K562 (cell line): ENCODE data around the gene SGSM2. TPM values are rescaled to one million over a fixed set of nuclear protein-coding genes. Genes with fewer than 3 reads are reported as not detected.

Experiments
- ATAC-seq: fragments of 200-7000 bp; cut with Tn5 transposase; 3 replicates; pipeline ENCODE4 v1.9.1; 2020; ENCODE audit warnings: moderate library complexity
- BruUV-seq: library from RNA; stranded (reverse); fragments of 400-500 nt; replicated peaks from 2 replicates; lab custom pipeline; 2021; lab: Mats Ljungman, UMichigan
- CTCF ChIA-PET: fragments of 300-600 bp; formaldehyde crosslinking; extraction: SDS; loops from one replicate; lab custom pipeline; 2021; ENCODE audit warnings: low intra/inter-chr PET ratio; lab: Yijun Ruan, JAX
- POLR2A ChIA-PET: fragments of 300-600, 350-650 bp; sonication (Branson Sonifier 250); formaldehyde crosslinking; extraction: SDS; loops from one replicate; lab custom pipeline; 2021; ENCODE audit warnings: antibody characterized with exemption, inconsistent platforms; lab: Yijun Ruan, JAX
- DNase-seq, 4 experiments: peaks; one replicate each; pipeline versions ENCODE4 v3.0.0 to v3.0.0-alpha.2; 2011 to 2018; ENCODE audit warnings: low spot score in 3 of 4, mixed read lengths in 3 of 4; ENCODE audit errors: extremely low read depth in 1 of 4
- FAIRE-seq: peaks from 2 replicates; lab custom pipeline; 2011; peaks lifted over from hg19 to GRCh38; lab: Jason Lieb, UNC
- H2AFZ ChIP-seq: 2 replicates; pipeline ENCODE4 v1.6.0; 2011; ENCODE audit warnings: low read depth, low read length, control low read depth, inconsistent platforms
- H3K27ac ChIP-seq: fragments of 200-600 bp; 3 replicates; pipeline ENCODE4 v1.8.0; 2011; ENCODE audit warnings: low read depth, mild to moderate bottlenecking, control low read depth, inconsistent platforms, low read length, moderate library complexity, mixed read lengths; ENCODE audit errors: extremely low read depth
- H3K27me3 ChIP-seq, 2 experiments: fragments of 300-600 bp in 1 of 2; 2 replicates in 1 of 2; 3 replicates in 1 of 2; pipeline versions ENCODE4 v1.6.0 to v1.8.0; 2011; ENCODE audit warnings: inconsistent platforms in 2 of 2, low read length in 2 of 2, mild to moderate bottlenecking in 1 of 2, mixed read lengths in 1 of 2, moderate library complexity in 1 of 2; ENCODE audit not compliant: control insufficient read depth in 2 of 2, insufficient read depth in 2 of 2
- H3K36me3 ChIP-seq: fragments of 300-600 bp; 3 replicates; pipeline ENCODE4 v1.8.0; 2011; ENCODE audit warnings: mild to moderate bottlenecking, low read length, inconsistent platforms; ENCODE audit not compliant: control insufficient read depth, insufficient read depth
- H3K4me1 ChIP-seq, 2 experiments: fragments of 200-600 bp in 1 of 2; replicated peaks in 1 of 2; 2 replicates in 1 of 2; 3 replicates in 1 of 2; pipeline versions ENCODE4 v1.5.1 to v1.8.0; 2011; ENCODE audit warnings: inconsistent platforms in 2 of 2, low read length in 2 of 2, mild to moderate bottlenecking in 1 of 2, mixed read lengths in 1 of 2, moderate library complexity in 1 of 2; ENCODE audit not compliant: control insufficient read depth in 2 of 2, insufficient read depth in 2 of 2
- H3K4me2 ChIP-seq: 2 replicates; pipeline ENCODE4 v1.6.1; 2011; ENCODE audit warnings: low read length, control low read depth, inconsistent platforms, mixed read lengths; ENCODE audit not compliant: insufficient read depth
- H3K4me3 ChIP-seq: fragments of 200-600 bp; sonication (generic), shearing (Covaris generic); 2 replicates; pipeline ENCODE4 v1.5.1; 2016; ENCODE audit warnings: control low read depth, inconsistent platforms
- H3K79me2 ChIP-seq: fragments of 200-600 bp; 3 replicates; pipeline ENCODE4 v1.8.0; 2011; ENCODE audit warnings: low read length, inconsistent platforms; ENCODE audit not compliant: control insufficient read depth, insufficient read depth
- H3K9ac ChIP-seq, 2 experiments: 2 replicates each; pipeline versions ENCODE4 v1.6.0 to v1.6.1; 2011; ENCODE audit warnings: low read depth in 2 of 2, low read length in 2 of 2, control low read depth in 1 of 2, inconsistent platforms in 1 of 2, mild to moderate bottlenecking in 1 of 2, mixed read lengths in 1 of 2; ENCODE audit not compliant: insufficient read depth in 1 of 2
- H3K9me1 ChIP-seq: one replicate; pipeline ENCODE4 v1.6.0; 2011; ENCODE audit warnings: inconsistent platforms, mild to moderate bottlenecking, low read length, moderate library complexity; ENCODE audit not compliant: control insufficient read depth, insufficient read depth
- H3K9me3 ChIP-seq: replicated peaks from 2 replicates; pipeline ENCODE4 v1.5.1; 2011; ENCODE audit warnings: low read depth, low read length, inconsistent platforms; ENCODE audit not compliant: control insufficient read depth, insufficient read depth
- H4K20me1 ChIP-seq: replicated peaks from 2 replicates; pipeline ENCODE4 v1.6.1; 2011; ENCODE audit warnings: low read length, inconsistent platforms, mixed read lengths; ENCODE audit not compliant: control insufficient read depth, insufficient read depth
- DDX20 ChIP-seq: fragments of 450-650 bp; IDR thresholded peaks from 2 replicates; pipeline ENCODE4 v1.6.1; 2016; ENCODE audit warnings: missing genetic modification characterization, low read depth, mild to moderate bottlenecking, missing compliant biosample characterization, moderate library complexity
- E2F6 ChIP-seq, 2 experiments: IDR thresholded peaks; 2 replicates each; pipeline ENCODE4 v1.6.1; 2011; ENCODE audit warnings: borderline replicate concordance in 1 of 2, control low read depth in 1 of 2, low read depth in 1 of 2, low read length in 1 of 2, mild to moderate bottlenecking in 1 of 2, mixed read lengths in 1 of 2, moderate library complexity in 1 of 2; ENCODE audit not compliant: insufficient read depth in 1 of 2, insufficient read length in 1 of 2, poor library complexity in 1 of 2, severe bottlenecking in 1 of 2; ENCODE audit errors: extremely low read depth in 1 of 2
- ELK1 ChIP-seq: sonication (generic); formaldehyde crosslinking; IDR thresholded peaks from 2 replicates; pipeline ENCODE4 v1.8.1; 2022; ENCODE audit warnings: missing genetic modification reagents
- EP400 ChIP-seq: fragments of 450-650 bp; IDR thresholded peaks from 2 replicates; pipeline ENCODE4 v1.6.1; 2017; ENCODE audit warnings: antibody characterized with exemption, mild to moderate bottlenecking, moderate library complexity
- HMBOX1 ChIP-seq: sonication (generic); IDR thresholded peaks from 2 replicates; pipeline ENCODE4 v1.6.1; 2016
- ILK ChIP-seq: fragments of 450-650 bp; IDR thresholded peaks from 2 replicates; pipeline ENCODE4 v1.6.1; 2016; ENCODE audit warnings: missing genetic modification characterization, low read depth, mild to moderate bottlenecking, missing compliant biosample characterization, moderate library complexity, borderline replicate concordance
- LCOR ChIP-seq: sonication (generic); formaldehyde crosslinking; IDR thresholded peaks from 2 replicates; pipeline ENCODE4 v1.8.0; 2022; ENCODE audit warnings: mild to moderate bottlenecking, missing genetic modification reagents
- NCOA4 ChIP-seq: fragments of 450-650 bp; IDR thresholded peaks from 2 replicates; pipeline ENCODE4 v1.6.1; 2018; ENCODE audit warnings: mild to moderate bottlenecking; ENCODE audit not compliant: partially characterized antibody
- NFIC ChIP-seq: fragments of 450-650 bp; IDR thresholded peaks from 2 replicates; pipeline ENCODE4 v1.6.1; 2017; ENCODE audit warnings: mild to moderate bottlenecking, inconsistent platforms
- PCBP2 ChIP-seq: fragments of 200-400 bp; formaldehyde crosslinking; IDR thresholded peaks from 2 replicates; pipeline ENCODE4 v1.6.1; 2018; ENCODE audit warnings: low read length, low read depth, mild to moderate bottlenecking, moderate library complexity; ENCODE audit not compliant: poor library complexity, severe bottlenecking
- PML ChIP-seq: IDR thresholded peaks from 2 replicates; pipeline ENCODE4 v1.6.1; 2012; ENCODE audit warnings: low read length, inconsistent platforms
- POU5F1 ChIP-seq: fragments of 150-350 bp; IDR thresholded peaks from 2 replicates; pipeline ENCODE4 v1.6.1; 2014; ENCODE audit warnings: borderline replicate concordance, low read length, low read depth, mild to moderate bottlenecking; ENCODE audit not compliant: partially characterized antibody
- PTBP1 ChIP-seq: fragments of 200-400 bp; formaldehyde crosslinking; IDR thresholded peaks from 2 replicates; pipeline ENCODE4 v1.6.1; 2017; ENCODE audit warnings: low read depth, low read length
- RBM22 ChIP-seq: fragments of 200-400 bp; formaldehyde crosslinking; IDR thresholded peaks from 2 replicates; pipeline ENCODE4 v1.6.1; 2018; ENCODE audit warnings: low read length, low read depth; ENCODE audit not compliant: poor library complexity, severe bottlenecking
- SMAD1 ChIP-seq: fragments of 150-350 bp; IDR thresholded peaks from 2 replicates; pipeline ENCODE4 v1.6.1; 2014; ENCODE audit warnings: low read length, low read depth; ENCODE audit not compliant: partially characterized antibody
- ZNF280A ChIP-seq: fragments of 450-650 bp; IDR thresholded peaks from 2 replicates; pipeline ENCODE4 v1.6.1; 2018; ENCODE audit warnings: mild to moderate bottlenecking, low read depth; ENCODE audit not compliant: partially characterized antibody
- ZNF445 ChIP-seq: fragments of 250-450 bp; sonication (Bioruptor Pico); IDR thresholded peaks from 2 replicates; pipeline ENCODE4 v1.4.0; 2020; ENCODE audit warnings: low read depth, mild to moderate bottlenecking, moderate library complexity
- WGBS: fragments of 100-300 bp; shearing (Covaris generic); methylation state at CpG from one replicate; pipeline ENCODE4 v1.1.6; 2016; ENCODE audit warnings: low coverage, mixed read lengths; ENCODE audit not compliant: insufficient coverage; ENCODE audit errors: missing lambda C conversion rate; 5-methylcytosine and 5-hydroxymethylcytosine counted together
- in situ Hi-C: fragments of 300-500 bp; cut with MboI; formaldehyde crosslinking; loops from 4 replicates; pipeline ENCODE4 v1.15.0; 2018; ENCODE audit warnings: inconsistent platforms, mixed read lengths
- intact Hi-C: fragments of 100-400 bp; cut with micrococcal nuclease; formaldehyde crosslinking; loops from 2 replicates; pipeline ENCODE4 v1.14.2; 2022
- polyA plus RNA-seq, 8 experiments: library from polyadenylated mRNA; depleted of rRNA in 4 of 8; stranded (reverse) in 5 of 8; unstranded in 3 of 8; fragments of >200 nt; fragmentation: Nextera tagmentation in 2 of 8; fragmentation: Illumina TruSeq in 1 of 8; extraction: Ambion mirVana in 2 of 8; extraction: Trizol in 1 of 8; gene quantifications; 2 replicates each; pipeline versions ENCODE4 v1.2.1 to v1.2.3, GENCODE V29; 2011 to 2014; ENCODE audit warnings: inconsistent platforms in 1 of 8, missing spikeins in 1 of 8
- total RNA-seq, 7 experiments: library from RNA; depleted of rRNA in 6 of 7; stranded (reverse); fragments of >200 nt in 6 of 7; fragmentation: Illumina TruSeq in 2 of 7; extraction: Trizol in 2 of 7; gene quantifications; 2 replicates each; pipeline versions ENCODE4 v1.2.1 to v1.2.3, GENCODE V29; 2011 to 2021; ENCODE audit warnings: low replicate concordance in 1 of 7

The SGSM2 gene
- total and polyA plus RNA-seq, 9 of the 15 experiments (the other 6 are each of a cell fraction or from before 2014, with no cell fraction given), result 0.20 to 26.3 (median 14.8) TPM

GRCh38 chr17:2410951-2411350 is 73.7 kb downstream of the SGSM2 start:
- no peak overlapping the region for H3K27ac ChIP-seq
- TF ChIP-seq ZNF280A (no peak), NCOA4 (no peak), LCOR (CRISPR knock-in tag) (no peak), HMBOX1 (no peak), POU5F1 (no peak), DDX20 (tag) (no peak), PML (no peak), ILK (tag) (no peak), PCBP2 (no peak), E2F6 (IDR thresholded peaks at IDR 0.05; ENCODE audit: borderline replicate concordance in 1 of 2, extremely low read depth in 1 of 2, insufficient read depth in 1 of 2, insufficient read length in 1 of 2, low read depth in 1 of 2, low read length in 1 of 2, poor library complexity in 1 of 2, severe bottlenecking in 1 of 2) (no peak), SMAD1 (no peak), RBM22 (no peak), EP400 (no peak), ELK1 (no peak), PTBP1 (no peak), ZNF445 (CRISPR knock-in tag) (no peak), NFIC (no peak)

More at GRCh38 chr17:2410951-2411350, 73.7 kb downstream of the SGSM2 start:
- CTCF ChIA-PET, result no interaction called here
- H3K9me3 ChIP-seq, result no peaks in the 10 kb centered on the region
- H3K36me3 ChIP-seq, result peaks cover 25% of the 10 kb centered on the region; the same call in 2 of the 3 replicates
- BruUV-seq, result no TSS peak
- H3K79me2 ChIP-seq, result no peaks in the 10 kb centered on the region
- H2AFZ ChIP-seq, result no peak overlapping the region
- POLR2A ChIA-PET, result interaction anchor here (0.6 kb wide), 1 partner anchor 76 kb away, joined by 3 read pairs; no protein-coding TSS in a partner anchor
- intact Hi-C loops (no loop called here), in situ Hi-C loops (loop anchor here (5.0 kb wide), 1 partner anchor 34 kb away; no protein-coding TSS in a partner anchor)
- no peaks in the 10 kb centered on the region for H3K9me1 ChIP-seq
- no peak for ATAC-seq
- FAIRE-seq, result no peak
- no peak overlapping the region for H3K9ac ChIP-seq
- DNase-seq, result no peak
- H3K4me2 ChIP-seq, result no peak overlapping the region
- H4K20me1 ChIP-seq, result no peaks in the 10 kb centered on the region
- WGBS, result 92% methylated on average over 7 of the region's 7 CpGs
- H3K4me3 ChIP-seq, result no peak overlapping the region
- H3K4me1 ChIP-seq, result peaks cover 9 to 12% of the 10 kb centered on the region in 2 experiments
- no peaks in the 10 kb centered on the region for H3K27me3 ChIP-seq
